Cardiac muscle cell (in vitro differentiated cells and primary cell): Measurements from ENCODE around the gene TMEM135. TPM values are rescaled to one million over a fixed set of nuclear protein-coding genes. Genes with fewer than 3 reads are reported as not detected.
"Not testable (repeated sequence)": the region's sequence is repeated elsewhere in the genome, so short reads cannot be mapped to it uniquely, and the experiment has no call there.

ENCODE experiments used
- DNase-seq, 2 donors: peaks; one replicate each; pipeline versions ENCODE4 v3.0.0 to v3.0.0-alpha.2; 2010 to 2017; ENCODE audit warnings: low read depth in 1 of 2, low spot score in 1 of 2
- H3K27ac ChIP-seq: fragments of 200-600 bp; sonication (generic); 2 replicates; pipeline ENCODE4 v1.5.1; 2016
- H3K27me3 ChIP-seq: fragments of 200-600 bp; sonication (generic); 2 replicates; pipeline ENCODE4 v1.6.0; 2016; ENCODE audit warnings: control low read depth
- H3K36me3 ChIP-seq: fragments of 200-600 bp; sonication (generic); 2 replicates; pipeline ENCODE4 v1.5.1; 2016; ENCODE audit warnings: control low read depth
- H3K4me1 ChIP-seq: fragments of 200-600 bp; sonication (generic); 2 replicates; pipeline ENCODE4 v1.8.1; 2017; ENCODE audit warnings: low read depth, mild to moderate bottlenecking, mixed run types
- H3K4me3 ChIP-seq: fragments of 200-600 bp; sonication (generic); 2 replicates; pipeline ENCODE4 v1.5.1; 2016; ENCODE audit warnings: mild to moderate bottlenecking
- H3K9me3 ChIP-seq: fragments of 200-600 bp; sonication (generic); 2 replicates; pipeline ENCODE4 v1.5.1; 2017; ENCODE audit warnings: low read depth, mild to moderate bottlenecking, control low read depth
- CTCF ChIP-seq: IDR thresholded peaks from 2 replicates; pipeline ENCODE4 v1.5.1; 2012; ENCODE audit warnings: low read depth, mild to moderate bottlenecking, low read length
- polyA plus RNA-seq: library from polyadenylated mRNA; unstranded; fragments of >200 nt; fragmentation: Nextera tagmentation; extraction: Ambion mirVana; gene quantifications from 2 replicates; pipeline ENCODE4 v1.2.1, GENCODE V29; 2016
- total RNA-seq: library from RNA; depleted of rRNA; stranded (reverse); fragments of >200 nt; gene quantifications from 2 replicates; pipeline ENCODE4 v1.2.3, GENCODE V29; 2016

TMEM135 gene
- total and polyA plus RNA-seq, 2 experiments from 2014 or later, result 25.2 to 28.8 TPM

DNA sequence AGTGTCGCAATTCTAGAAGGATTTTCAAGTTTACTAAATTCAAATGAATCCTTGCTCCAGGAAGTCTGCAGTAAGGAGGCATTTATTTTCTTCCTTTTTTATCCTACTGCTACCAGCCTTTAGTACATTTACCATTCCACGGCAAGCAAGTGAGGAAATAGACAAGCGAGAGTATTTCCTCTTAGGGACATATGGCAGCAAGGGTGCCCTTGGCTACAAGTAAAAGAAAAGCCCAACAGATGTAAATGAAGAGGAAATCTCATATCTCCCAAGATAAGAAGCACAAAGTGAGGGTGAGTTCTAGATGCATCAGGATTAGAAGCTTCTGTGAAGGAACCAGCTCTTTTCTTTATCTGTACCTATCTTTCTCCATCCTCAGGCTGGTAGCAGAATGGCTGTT lies 44.7 kb upstream of the TMEM135 start:
- no peak for DNase-seq
- Histone ChIP-seq H3K4me3 (no peak overlapping the region), H3K4me1 (peaks cover 42% of the 10 kb centered on the region), H3K36me3 (no peaks in the 10 kb centered on the region), H3K27ac (peak overlapping the region; percentile 79), H3K27me3 (no peaks in the 10 kb centered on the region), H3K9me3 (no peaks in the 10 kb centered on the region)
- TF ChIP-seq CTCF, result no peak

DNA sequence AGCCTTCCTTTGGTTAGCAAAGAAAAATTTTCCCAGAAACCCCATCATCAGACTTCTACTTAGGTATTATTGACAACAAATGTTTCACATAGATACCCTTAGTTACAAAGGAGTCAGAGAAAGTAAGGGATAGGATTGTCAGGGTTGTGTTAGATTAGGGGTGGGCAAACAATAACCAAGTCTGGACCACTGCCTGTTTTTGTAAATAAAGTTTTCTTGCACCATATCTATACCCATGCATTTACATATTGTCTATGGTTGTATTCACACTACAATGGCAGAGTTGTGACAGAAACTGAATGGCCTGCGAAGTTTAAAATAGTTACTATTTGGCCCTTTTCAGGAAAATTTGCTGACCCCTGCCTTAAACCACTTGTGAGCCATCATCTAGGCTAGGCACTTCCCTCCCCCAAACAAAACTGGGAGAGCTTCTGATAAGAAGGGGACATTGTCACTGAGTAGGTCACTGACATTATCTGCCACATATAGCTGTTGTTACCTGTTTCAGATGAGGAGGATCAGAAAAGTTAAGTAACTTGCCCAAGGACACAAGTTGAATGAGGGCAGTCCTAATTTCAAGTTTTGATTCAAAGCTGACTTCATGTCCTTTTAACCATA lies 40.7 kb upstream of the TMEM135 start:
- no peaks in the 10 kb centered on the region for H3K9me3 ChIP-seq
- H3K4me1 ChIP-seq, result peaks cover 40% of the 10 kb centered on the region
- DNase-seq, result no peak
- H3K27me3 ChIP-seq, result no peaks in the 10 kb centered on the region
- no peak for TF ChIP-seq CTCF
- no peak overlapping the region for H3K4me3 ChIP-seq
- H3K36me3 ChIP-seq, result no peaks in the 10 kb centered on the region
- peak overlapping the region; percentile 96 for H3K27ac ChIP-seq

- Histone ChIP-seq H3K4me3 (peak overlapping the region; percentile 3), H3K9me3 (no peaks in the 10 kb centered on the region), H3K27ac (peak overlapping the region; percentile 96), H3K36me3 (no peaks in the 10 kb centered on the region), H3K4me1 (peaks cover 29% of the 10 kb centered on the region), H3K27me3 (no peaks in the 10 kb centered on the region)
- no peak for DNase-seq
- no peak for TF ChIP-seq CTCF
These were observed 38.3 kb upstream of the TMEM135 start for GRCh38 chr11:86999388-86999787.

GRCh38 chr11:86999859-87000753 lies 37.6 kb upstream of the TMEM135 start:
- Histone ChIP-seq H3K9me3 (no peaks in the 10 kb centered on the region), H3K4me1 (peaks cover 29% of the 10 kb centered on the region), H3K27me3 (no peaks in the 10 kb centered on the region), H3K27ac (peak overlapping the region; percentile 96), H3K36me3 (no peaks in the 10 kb centered on the region), H3K4me3 (peak overlapping the region; percentile 3)
- DNase-seq, result peak; percentile 58 to 88
- no peak for TF ChIP-seq CTCF

GRCh38 chr11:87002918-87003317 lies 34.8 kb upstream of the TMEM135 start:
- H3K27ac ChIP-seq, result no peak overlapping the region
- H3K4me3 ChIP-seq, result no peak overlapping the region

GRCh38 chr11:87004281-87004680 lies 33.5 kb upstream of the TMEM135 start:
- DNase-seq, H3K27ac ChIP-seq, H3K27me3 ChIP-seq, H3K36me3 ChIP-seq, H3K4me3 ChIP-seq, H3K4me1 ChIP-seq, H3K9me3 ChIP-seq: not testable (repeated sequence)

More at GRCh38 chr11:87002918-87003317, 34.8 kb upstream of the TMEM135 start:
- no peaks in the 10 kb centered on the region for H3K36me3 ChIP-seq
- H3K27me3 ChIP-seq, result no peaks in the 10 kb centered on the region
- peaks cover 19% of the 10 kb centered on the region for H3K4me1 ChIP-seq
- DNase-seq, result no peak
- no peak for TF ChIP-seq CTCF
- no peaks in the 10 kb centered on the region for H3K9me3 ChIP-seq
